Stimulated activated CD4-positive, alpha-beta T cell treated with anti-CD3 and anti-CD28 coated beads, Interleukin-15, amount 100 ng/mL, for 48 hours (primary cell): ENCODE data around the gene RBM38.

ENCODE experiments used
- DNase-seq, 2 donors: peaks; one replicate each; pipeline ENCODE4 v3.0.0-alpha.2; 2020; ENCODE audit warnings: low read depth in 2 of 2

RBM38 gene

DNA sequence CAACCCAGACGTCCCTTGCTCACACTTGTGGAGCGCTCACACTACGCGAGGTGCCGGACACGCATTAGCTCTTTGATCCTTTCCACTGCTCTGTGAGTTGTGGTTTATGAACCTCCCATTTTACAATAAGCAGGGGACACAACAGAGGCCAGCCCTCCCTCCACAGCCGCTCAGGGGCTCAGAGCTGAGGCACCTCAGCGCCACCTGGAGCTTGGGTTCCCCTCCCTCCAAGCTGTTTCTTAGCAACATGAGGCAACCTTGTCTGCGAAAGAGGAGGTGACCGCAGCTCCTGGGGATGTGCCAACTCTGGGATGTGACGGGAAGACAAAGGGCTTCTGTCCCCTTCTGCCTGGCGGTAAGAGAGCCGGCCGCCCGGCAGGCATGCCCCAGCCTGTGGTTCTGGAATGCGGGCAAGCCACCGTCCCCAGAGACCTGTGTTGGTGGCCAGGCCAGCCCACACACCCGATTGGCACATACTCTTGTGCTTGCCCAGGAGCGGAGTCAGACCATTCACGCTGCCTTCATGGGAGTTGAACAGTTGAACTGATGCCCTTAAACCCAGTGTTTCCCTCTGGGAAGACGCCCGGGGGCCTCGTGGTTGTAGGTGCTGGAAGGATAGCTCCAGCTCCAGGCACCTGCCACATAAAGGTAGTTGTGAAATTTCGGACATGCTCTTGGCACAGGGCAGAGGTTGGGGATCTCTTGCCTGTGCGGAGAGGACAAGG is 44.5 kb downstream of the RBM38 start:
- no peak for DNase-seq

DNA sequence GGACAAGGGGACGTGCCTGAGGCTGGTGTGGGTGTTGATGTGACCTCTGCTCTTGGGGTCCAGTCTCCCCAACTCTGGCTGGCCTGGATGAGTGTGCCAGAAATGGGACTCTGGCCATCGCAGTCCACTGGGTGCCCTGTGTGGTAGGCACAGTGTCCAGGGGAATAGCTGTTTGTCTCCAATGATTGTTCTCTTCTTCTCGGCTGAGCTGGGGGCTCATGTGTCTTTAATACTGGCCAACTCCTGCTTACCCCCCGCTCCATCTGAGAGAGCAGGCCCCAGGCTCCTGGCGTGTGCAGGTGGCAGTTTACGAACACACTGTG is 45.0 kb downstream of the RBM38 start:
- no peak for DNase-seq

DNA sequence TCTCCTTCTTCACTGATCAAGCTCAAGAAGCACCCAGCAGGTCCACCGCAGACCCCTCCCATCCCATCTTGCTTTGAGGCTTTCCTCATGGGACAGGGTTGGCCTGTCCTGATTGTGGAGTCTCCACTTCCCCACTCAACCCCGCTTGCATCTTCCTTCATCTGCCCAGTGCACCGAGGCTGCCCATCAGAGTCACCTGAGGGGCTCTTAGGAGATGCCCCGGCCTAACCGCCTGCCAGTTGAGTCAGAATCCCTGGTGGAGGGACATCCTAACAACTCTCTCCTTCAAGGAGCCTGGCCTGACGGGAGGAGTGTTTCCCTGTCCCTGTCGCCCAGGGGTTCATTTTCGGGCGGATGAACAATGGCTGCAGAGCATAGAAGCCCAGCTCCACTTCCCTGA is 46.1 kb downstream of the RBM38 start:
- DNase-seq: no peak

DNA sequence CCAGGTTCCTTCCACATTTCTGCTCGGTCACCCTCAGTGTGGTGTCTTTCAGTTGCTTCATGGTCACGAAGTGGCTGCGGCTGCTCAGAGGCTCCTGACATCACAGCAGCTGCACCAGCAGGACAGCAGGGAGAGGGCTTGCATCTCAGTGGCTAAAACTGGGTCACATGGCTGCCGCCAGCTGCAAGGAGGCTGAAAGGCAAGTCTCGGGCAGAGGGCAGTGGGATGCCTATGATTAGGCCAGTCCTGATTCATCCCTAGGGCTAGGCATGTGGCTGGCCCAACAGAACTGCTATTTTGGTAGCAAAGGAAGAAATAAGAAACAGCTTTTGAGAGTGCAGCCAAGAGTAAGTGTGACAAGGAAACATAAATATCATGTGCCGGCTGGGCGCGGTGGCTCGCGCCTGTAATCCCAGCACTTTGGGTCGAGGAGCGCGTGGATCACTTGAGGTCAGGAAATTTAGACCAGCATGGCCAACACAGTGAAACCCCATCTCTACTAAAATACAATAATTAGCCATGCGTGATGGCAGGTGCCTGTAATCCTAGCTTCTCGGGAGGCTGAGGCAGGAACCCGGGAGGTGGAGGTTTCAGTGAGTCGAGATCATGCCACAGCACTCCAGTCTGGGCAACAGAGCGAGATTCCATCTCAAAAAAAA is 46.6 kb downstream of the RBM38 start:
- DNase-seq: no peak

DNA sequence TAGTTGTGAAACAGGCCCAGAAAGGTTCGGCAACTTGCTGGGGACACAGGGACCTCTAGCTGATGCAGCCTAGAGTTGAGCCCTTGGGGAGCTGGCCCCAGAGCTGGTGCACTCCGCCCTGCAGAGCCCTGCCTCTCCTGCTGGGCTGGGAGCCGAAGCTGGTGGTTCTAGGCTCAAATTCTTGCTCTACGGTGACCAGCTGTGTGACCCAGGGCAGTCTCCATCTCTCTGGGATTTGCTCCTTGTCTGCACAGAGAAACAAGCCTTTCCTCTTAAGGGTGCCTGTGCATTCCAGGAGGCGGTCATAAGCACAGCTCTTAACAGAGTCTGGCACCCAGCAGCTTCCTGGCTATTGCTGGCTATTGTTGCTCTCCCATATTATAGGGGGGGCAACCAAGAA is 47.4 kb downstream of the RBM38 start:
- no peak for DNase-seq

DNA sequence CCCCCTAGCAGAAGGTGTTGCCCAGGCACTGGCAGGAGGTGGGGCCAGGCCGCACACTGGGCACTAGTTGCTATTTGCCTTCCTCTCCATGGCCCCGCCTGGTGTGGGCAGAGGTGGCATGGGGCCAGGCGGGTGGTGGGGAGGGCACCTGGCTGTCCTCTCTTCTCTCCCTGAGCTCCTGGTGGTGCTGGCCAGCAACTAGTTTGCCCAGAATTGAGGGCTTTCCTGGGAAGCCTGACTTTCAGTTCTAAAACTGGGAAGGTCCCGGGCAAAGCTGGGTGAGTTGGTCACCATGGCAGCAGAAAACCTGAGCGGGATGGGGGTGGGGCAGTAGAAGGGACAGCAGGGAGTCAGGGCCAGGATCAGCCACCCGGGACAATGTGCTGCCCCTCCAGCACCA is 48.2 kb downstream of the RBM38 start:
- DNase-seq: no peak

DNA sequence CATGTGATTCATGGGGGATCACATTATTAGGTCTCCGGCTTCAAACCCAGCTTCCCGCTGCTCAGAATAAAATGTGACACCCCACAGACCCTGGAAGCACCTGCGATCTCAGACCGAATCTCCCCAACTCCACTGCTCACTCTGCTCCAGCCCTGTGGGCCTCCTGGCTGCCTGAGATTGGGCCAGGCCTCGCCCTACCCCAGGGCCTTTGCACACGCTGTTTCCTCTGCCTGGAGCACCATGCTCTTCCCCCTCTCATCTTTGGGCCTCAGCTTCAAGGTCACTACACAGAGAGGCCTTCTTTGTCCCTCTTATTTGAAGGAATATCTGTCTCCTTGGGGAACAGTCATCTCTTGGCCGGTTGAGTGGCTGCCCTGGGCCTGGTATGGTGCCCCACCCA is 48.8 kb downstream of the RBM38 start:
- no peak for DNase-seq

DNA sequence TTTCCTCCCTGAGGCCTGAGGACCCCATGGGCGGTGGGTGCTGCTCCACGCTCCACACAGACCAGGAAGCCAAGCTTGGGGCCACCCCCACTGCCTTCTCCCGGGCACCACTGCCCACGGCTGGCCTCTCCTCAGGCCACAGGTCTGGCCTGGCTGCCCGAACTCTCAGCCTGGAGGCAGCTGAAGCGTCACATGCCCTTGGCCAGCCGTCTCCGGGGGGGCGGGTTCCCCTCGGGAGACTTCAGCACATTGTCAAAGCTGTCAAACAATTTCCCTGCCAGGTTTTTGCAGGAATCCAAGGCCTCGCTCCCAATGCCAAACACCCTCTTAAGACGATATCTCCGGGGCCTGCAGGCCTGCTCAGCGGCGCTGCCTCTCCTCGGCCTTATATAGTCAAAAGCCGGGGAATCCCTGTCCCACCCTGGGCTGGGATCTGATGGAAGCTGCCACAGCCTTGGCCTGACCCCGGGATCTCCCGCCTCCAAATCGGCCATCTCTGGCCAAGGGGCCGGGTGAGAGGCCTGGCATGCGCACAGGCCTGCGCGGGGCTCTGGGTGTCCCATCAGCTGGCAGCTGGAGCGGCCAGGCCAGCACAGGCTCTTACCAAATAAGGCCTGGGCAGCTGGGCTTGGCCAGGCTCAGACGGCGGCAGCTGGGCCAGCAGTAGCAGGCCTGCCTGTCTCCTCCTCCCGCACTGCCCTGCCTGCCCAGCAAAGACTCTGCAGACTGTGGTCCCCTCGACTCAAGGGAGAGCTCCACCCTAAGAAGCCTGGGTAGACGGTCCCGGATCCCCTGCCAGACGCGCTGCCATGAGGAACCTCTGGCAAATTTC is 49.7 kb downstream of the RBM38 start:
- DNase-seq: no peak

DNA sequence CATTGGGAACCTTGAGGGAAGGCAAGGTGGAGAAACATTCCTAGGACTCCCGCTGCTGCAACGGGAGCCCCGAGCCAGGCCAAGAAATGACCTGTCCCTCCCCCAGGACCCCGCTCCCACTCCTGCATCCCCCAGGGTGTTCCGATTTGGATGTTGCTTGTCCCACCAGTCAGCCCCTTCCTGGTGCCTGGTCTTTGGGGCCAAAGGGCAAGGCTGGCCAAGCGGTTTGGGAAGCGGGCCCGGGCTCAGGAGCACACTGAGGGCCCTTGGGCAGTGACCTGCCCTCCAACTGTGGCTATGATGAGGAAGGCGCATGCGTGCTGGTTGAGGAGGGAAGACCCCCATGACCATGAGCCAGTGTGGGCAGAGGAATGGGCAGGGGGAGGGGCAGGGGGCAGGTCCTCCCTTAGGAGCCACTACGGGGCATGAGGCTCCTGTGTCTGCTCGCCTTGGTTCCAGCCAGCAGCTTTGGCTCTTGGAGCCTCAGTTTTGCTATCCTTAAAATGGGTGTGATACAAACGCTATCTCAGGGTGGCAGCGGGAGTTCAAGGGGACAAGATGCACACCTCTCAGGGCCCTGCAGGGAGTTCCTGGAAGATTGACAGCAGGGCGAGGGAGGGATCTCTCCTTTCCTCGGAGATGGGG is 50.4 kb downstream of the RBM38 start:
- DNase-seq: no peak

DNA sequence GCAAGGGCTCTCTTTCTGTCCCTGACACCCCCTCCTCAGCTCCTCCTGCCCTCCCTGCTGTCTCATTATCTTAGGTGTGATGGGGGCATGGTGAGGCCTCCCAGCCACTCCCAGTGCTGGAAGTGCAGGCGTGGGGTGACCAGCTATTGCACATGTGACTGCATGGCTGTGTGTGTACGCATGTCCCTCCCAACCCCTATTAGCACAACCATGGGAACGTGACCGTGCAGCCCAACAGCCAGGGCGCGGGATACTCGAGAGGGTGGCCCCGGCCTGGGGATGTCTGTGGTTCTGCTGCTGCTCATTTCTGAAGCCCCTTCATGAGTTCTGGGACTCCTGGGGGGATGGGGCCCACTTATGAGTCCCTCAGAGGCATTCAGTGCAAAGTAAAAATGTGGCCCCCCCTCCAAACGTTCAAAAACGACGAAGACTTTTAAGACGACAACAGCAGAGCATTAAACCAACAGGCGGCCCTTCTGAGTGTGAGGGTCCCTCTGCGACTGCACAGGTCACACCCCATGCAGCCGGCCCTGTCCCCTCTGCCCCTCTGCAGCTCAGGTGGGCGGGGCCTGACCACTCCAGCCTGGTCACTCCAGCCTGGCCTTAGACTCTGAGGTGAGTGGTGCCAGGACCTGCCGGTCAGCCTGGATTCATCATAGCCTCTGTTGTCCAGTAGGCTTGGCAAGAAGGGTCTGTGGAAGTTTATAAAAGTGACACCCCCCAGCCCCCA is 51.1 kb downstream of the RBM38 start:
- DNase-seq: no peak

DNA sequence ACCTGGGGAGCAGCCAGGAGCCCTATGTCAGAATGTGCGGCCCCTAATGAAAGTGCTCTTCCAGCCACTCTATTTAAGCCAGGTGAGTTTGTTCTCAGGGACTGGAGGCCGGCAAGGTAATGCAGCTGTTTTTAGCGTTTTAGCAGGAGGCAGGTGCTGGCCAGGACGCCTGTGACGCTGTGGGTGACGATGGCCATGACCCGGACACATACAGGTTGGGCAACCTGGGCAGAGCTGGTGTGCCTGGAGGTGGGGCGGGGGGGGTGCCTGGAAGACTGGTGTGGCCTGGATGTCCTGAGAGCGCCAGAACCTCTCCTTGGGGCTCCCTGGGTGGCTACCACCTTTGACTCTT is 51.7 kb downstream of the RBM38 start:
- DNase-seq: no peak

DNA sequence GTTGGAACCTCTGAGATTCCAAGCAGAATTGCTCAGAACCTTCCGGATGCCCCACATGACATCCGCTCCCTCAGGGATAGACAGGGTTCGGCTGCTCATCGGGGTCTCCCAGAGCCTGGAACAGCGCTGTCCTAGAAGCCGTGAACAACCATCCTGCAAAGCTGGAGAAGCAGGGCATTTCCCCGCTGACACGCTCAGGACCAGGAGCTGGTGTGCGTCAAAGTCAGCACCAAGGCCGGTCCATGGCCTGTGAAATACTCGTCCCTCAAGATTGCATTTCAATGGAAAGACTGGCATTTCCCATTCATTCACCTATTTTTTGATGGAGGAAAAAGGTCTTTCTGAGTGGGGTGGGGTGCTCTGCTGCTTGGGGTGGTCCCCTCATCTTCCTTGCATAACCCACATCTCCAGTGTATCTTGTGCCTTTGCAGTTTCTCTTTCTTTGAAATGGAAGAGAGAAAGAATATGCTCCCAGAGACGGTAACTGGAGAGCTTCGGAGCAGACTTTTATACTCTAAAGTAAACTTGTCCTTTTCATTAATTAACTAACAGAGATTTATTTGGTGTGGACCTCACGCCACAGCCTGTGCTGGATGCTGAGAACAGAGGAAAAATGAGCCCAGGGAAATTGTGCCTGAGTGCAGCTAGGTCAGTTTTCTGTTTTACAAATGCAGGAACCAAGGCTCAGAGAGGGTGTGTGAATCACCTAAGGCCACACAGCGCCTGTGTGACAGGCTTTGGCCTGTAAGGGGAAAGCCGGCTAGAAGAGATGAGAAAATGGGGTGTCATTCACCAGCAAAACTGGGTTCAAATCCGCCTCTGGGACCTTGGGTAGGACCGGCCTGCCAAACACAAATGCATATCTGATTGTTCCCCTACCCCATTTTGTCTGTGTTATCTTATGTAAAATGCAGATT is 52.4 kb downstream of the RBM38 start:
- no peak for DNase-seq

DNA sequence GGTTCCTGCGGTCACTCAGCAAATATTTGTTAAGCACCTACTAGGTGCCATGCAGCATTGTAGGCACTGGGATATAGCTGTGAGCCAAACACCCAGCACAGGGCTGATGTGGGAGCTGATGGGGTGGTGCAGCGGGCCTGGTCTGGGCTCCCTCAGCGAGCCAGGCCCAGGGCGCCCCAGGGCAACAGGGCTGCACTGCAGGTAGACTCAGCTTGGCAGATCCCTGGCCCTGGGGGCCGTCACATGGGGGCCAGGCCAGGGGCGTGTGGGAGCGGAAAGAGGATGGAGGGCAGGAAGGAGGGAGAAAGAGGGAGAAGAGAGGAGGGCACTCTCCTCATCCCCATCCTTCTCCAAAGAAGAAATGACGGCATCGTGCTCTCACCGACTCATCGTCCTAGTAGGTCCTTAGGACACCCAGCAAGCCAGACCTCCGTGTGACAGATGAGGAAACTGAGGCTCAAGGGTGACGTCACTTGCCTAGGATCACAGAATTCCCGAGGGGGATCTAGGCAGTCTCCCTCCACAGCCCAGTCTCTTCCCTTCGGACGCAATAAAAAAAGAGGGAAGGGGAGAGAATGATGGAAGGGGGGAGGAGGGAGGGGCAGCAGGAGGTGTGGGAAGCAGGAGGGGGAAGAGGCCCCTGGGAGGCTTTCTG is 53.3 kb downstream of the RBM38 start:
- no peak for DNase-seq

DNA sequence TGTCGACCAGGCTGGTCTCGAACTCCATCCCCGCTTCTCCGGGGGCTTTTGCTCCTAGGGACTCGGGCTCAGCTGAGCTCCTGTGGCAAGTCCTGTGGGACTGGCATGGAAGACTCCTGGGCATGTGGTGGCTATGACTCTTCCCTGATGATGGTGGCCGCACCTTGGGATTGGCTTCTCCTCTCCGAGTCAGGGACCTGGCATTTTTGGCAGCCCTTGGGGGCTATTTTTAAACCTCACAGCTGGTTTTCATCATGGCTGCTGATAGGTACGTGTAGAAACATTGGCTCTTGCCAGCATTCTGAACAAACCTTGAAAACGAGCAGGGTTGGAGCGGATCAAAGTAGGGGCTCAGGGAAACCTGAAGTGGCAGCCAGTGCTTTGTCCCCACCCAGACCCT is 54.1 kb downstream of the RBM38 start:
- no peak for DNase-seq

DNA sequence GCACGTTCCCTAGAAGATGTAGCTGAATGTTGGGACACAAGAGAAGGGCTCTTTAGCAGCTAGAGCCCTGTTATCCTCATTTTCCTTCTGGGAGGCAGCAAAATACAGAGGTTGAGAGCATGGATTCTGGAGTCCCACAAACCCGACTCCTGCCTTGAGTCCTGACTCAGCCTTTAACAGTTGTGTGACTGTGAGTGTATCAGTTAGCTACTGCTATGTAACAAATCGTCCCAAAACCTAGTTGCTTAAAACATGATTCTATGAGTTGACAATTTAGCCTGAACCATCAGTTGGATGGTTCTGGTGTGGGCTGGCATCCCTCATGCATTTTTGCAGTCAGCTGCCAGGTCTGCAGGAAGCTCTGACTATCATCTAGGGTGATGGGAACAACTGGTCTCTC is 54.6 kb downstream of the RBM38 start:
- DNase-seq: no peak

DNA sequence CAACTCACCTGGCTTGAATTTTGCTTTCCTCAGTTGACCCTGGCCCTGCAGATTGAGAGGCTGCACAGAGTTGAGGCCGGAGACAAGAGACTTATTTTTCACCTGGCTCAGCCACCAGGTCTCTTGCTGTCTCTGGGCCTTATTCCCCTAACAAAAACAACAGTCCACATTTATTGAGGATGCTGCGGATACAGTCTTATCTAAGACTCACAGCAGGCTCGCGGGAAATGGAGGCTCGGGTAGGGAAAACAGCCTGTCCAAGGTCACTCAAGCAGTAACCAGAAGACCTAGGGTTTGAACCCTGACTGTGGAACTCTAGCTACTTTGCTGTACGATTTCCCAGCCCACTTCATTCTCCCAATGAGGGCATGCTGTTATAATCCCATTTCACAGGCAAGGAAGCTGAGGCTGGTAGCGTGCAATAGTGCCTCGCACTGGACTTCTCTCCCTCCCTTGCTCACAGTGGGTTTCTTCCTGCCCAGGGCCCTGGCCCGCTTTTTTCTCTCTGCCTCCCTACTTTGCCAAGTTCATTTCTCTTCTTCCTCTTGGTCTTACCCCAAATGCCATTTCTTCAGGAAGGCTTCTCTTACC is 57.7 kb downstream of the RBM38 start:
- DNase-seq: no peak

DNA sequence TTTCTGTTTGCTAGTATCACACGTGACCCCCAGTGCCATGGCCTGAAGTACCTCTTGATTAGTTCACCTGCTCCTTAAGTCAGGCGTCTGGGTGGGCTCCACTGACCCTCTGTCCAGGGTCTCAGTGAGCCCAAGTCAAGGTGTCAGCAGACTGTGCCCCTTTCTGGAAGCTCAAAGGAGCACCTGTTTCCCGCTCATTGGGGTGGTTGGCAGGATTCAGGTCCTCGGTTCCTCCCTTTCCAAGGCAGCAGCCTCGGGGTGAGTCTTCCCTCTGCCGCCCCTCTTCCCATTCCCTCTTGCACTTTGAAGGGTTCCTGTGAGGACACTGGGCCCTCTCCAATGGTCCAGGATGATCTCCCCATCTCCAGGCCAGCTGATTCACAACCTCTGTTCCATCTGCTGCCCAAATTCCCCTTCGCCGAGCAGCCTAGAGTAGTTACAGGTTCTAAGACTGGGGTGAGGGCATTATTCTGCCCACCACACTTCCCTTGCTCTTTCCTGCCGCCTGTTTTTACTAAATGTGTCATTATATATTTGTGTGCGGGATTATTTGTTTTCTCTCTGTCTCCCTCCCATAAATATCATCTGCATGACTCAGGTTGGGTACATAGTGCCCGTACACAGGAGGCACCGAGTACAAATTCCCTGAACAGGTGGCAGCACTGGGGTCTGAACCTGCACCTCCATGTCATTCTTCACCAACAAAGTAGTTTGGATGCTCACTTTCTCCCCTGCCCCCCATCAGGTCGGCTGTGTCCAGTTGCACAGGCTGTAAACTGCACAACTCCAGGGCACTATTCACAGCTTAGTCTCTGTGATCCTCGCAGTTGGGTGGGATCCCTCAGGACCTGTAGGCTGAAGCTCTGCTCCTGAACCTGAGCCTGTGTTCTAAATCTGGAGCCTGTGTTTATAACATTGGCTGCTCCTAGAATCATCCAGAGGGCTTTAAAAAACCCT is 58.5 kb downstream of the RBM38 start:
- no peak for DNase-seq

DNA sequence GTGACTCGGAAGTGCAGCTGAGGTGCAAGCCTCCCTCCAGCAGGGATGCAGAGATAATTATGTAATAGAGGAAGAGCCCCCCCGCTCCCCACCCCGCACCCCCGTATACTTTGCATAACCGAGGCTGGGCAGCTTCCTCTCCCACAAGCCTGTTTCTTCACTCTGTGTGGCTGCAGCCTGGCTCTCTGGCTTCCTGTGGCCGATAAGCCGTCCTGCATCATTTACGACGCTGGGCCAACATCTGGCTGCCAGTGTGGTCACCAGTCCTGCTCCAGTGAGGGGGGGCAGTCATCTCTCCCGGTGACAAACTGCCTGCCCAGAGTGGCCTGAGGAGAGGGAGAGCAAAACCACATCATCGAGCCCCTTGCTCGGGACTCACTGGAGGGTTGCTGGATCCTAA is 59.2 kb downstream of the RBM38 start:
- DNase-seq: no peak

DNA sequence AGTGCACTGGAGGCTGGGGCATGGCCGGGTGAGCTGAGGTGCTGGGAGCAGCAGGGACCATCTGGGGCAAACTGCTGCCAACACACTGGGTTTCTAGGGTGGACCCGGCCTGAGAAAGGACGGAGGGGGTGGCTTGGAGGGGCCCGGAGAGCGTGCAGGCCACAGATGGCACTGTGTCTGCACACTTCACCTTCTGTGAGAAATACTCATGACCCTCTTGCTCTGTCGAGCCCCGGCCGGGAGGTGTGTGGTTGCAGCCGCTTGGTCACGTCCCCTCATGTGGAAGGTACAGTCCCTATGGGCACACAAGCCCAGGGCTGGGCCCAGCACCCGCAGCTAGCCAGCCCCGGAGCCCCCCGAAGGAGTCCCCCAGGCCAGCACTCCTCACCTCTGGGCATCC is 59.7 kb downstream of the RBM38 start:
- DNase-seq: no peak
